NCI-H187 (cell line): ENCODE results near the gene MAN1A1.

Experiments used
- DNase-seq, 2 experiments: peaks; one replicate each; lab custom pipeline; 2025; lab: John Stamatoyannopoulos, UW

Gene MAN1A1

DNA sequence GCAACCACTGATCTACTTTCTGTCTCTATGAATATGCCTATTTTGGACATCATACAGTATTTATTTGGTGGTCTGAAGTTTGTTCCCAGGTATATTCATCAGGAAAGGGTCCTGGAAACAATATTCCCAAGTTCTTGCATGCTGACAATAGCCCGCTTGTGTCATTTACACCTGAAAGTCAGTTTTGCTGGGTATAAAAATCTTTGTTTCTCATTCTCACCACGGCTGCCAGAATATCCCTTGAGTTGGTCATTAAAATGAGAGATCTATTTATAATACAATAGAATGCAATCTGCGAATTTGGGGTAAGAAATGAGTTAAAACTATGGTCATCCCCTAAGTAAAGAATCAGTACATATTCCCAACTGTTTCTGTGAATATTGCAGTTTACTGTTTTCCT is 79.0 kb downstream of the MAN1A1 start:
- DNase-seq = no peak

DNA sequence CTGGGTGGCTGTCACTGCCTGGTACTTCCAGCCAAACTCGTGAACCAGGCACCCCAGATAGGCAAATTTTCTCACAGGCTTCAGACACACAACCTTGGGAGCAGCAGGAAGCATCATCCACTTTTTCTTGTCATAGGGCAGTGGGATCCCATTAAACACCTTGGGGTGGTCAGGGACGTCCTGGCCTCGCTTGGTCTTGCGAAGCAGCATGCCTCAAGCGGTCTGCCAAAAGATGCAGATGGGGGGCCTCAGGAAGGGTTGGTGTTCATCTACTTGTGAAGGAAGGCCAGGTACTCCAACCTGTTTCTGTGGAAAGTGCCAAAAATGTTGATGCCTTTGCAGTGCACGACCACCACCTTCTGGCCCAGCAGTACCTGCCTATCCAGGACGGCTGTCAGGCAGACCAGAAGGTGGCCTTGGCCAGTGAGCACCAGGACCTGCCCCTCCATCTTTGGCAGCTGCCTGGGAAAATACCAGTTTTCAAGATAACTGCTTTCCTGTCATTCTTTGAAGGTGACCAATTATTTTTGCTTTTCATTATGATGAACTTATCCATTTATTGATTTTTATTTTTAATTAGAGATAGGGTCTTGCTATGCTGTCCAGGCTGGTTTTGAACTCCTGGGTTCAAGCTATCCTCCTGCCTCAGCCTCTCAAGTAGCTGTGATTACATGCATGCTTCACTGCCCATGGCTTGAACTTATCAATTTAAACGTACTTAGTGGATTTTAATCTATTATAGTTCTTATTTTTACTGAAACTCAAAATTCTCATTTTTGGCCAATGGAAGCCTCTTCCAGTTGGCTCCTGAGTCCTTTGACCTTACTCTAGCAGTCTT is 80.1 kb downstream of the MAN1A1 start:
- DNase-seq = no peak

GRCh38 chr6:119267126-119267905 is 82.2 kb downstream of the MAN1A1 start:
- DNase-seq = no peak

GRCh38 chr6:119264854-119265397 is 84.6 kb downstream of the MAN1A1 start:
- DNase-seq = no peak

DNA sequence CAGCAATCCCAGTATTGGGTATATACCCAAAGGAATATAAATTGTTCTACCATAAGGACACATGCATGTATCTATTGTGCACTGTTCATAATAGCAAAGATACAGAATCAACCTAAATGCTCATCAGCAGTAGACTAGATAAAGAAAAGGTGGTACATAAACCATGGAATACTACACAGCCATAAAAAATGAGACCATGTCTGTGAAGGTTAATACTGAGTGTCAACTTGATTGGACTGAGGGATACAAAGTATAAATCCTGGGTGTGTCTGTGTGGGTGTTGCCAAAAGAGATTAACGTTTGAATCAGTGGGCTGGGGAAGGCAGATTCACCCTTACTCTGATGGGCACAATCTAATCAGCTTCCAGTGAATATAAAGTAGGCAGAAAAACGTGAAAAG is 86.9 kb downstream of the MAN1A1 start:
- DNase-seq = no peak

DNA sequence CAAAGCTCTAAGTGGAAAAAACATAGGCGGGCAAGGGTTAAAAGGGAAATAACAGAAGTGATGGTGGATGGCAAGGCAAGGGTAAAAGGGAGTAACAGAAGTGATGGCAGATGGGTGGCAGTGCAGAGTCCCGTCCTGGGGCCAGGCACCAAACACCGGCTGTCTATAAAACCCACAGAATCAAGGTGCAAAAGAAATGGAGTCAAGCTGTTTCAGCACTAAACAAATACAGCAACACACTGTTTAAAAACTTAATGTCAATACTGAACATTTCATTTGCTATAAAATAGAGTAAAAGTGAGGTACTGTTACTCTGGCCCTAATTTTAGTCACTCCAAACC is 87.6 kb downstream of the MAN1A1 start:
- no peak for DNase-seq

DNA sequence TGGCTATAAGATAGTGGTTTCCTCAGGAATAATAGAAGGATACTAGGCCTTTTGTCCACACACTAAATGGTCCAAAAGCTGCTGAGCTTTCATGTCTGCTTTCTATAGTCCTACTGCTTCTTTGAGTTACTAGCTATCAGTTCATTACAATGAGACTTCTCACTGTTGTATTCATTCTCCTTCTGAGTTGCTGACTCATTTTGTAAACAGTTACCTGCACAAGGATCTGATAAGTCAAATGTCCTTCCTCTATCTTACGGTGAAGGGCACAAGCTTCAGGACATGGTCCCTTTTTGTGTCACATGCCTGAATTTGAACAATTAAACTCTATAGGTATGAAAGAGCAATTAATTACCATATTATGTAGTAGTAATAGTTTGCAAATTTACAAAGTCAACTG is 90.5 kb downstream of the MAN1A1 start:
- no peak for DNase-seq

- no peak for DNase-seq
These were observed 91.8 kb downstream of the MAN1A1 start for GRCh38 chr6:119257726-119258125.

- DNase-seq = no peak
These were observed 92.5 kb downstream of the MAN1A1 start for GRCh38 chr6:119256978-119257462.

- DNase-seq = no peak
These were observed 93.2 kb downstream of the MAN1A1 start for GRCh38 chr6:119256392-119256791.

DNA sequence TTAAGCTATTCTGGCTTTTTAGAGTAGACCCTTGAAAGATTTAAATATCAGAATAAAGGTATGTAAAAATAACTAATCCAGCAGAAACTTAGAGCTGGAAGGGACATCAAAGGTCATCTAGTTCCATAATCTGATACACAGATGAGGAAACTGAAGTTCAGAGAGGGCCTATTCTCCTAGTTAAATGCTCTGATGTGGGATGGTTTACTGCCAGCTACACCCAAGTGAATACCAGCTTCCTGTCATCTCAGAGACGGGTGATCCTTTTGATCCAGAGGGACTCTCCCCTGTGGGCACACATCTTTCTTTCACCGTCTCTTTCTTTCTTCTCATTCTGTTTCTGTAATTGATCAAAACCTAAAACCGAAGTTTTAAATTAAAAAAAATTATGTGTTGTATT is 94.1 kb downstream of the MAN1A1 start:
- no peak for DNase-seq

DNA sequence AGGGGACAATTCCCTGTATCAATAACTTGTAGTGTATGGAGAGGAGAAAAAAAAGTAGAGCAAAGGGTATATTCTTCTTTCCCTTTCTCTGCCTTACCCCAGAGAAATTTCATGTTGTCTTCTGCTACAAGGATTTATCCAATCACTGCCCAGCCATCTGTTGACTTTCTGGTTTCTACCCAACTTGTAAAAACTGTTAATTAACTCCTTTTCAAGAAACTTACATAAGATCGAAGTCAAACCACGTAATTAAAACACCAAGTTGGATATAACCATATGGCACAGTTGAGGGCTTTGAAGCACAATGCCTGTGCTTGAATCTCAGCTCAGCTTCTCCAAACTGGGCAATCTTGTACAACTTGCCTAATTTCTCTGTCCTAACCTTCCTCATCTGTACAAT is 99.5 kb downstream of the MAN1A1 start:
- DNase-seq = no peak

GRCh38 chr6:119249319-119249718 is 100.2 kb downstream of the MAN1A1 start:
- DNase-seq = no peak

DNA sequence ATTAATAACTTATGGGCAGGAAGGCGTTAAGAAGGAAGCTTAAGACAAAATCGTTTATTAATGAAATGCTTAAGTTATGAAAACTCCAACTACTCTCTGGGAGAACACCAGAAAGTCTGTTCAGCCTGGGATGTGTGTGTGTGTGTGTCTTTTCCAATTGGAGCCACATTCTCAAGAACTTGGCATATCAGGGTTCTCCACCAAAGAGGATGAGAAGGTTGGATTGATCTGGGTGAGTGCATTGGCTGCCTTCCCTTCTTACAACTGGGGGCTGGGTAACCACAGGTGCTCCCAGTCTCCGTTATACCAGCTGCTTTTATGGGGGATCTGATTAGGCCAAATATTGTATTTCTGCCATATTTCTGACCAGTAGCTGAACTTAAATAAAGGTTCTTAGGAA is 102.1 kb downstream of the MAN1A1 start:
- no peak for DNase-seq

DNA sequence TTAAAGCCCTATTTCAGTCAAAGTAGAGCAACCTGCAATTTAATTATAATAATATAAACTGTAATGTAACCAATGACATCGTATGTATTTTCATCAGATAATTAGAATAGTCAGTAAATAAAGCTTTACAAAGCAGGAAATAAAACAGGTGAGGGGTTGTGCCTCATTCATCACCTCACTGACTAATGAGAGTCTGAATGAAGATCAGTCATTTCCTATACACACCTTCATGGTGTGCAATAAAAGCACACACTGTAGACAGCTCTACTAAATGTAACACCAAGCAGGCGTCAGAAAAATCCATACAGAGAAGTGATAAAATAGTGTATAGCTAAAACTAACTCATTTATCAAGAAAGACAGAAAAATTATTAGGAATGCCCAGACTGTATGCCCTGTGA is 105.9 kb downstream of the MAN1A1 start:
- no peak for DNase-seq

DNA sequence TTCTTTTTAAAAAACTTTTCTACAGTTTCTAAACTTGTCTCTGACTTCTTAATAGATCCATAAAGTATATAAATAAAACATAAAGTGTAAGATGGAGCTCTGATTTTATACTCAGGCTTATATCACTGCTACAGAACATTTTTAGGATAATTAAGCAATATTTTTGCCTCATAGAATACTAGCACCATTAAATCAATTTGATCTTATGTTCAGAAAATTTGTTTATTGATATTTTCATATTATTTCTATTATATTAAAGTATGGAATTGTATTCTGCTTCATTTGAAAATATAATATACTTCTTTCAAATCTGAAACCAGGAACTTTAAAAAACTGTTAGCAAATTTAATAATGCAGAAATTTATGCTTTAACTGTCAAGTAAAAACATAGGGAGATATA is 106.5 kb downstream of the MAN1A1 start:
- DNase-seq = no peak

GRCh38 chr6:119241540-119242309 is 107.8 kb downstream of the MAN1A1 start:
- no peak for DNase-seq

GRCh38 chr6:119241111-119241465 is 108.5 kb downstream of the MAN1A1 start:
- no peak for DNase-seq

GRCh38 chr6:119240257-119241110 is 109.1 kb downstream of the MAN1A1 start:
- DNase-seq = no peak

GRCh38 chr6:119237177-119237715 is 112.3 kb downstream of the MAN1A1 start:
- DNase-seq = no peak

DNA sequence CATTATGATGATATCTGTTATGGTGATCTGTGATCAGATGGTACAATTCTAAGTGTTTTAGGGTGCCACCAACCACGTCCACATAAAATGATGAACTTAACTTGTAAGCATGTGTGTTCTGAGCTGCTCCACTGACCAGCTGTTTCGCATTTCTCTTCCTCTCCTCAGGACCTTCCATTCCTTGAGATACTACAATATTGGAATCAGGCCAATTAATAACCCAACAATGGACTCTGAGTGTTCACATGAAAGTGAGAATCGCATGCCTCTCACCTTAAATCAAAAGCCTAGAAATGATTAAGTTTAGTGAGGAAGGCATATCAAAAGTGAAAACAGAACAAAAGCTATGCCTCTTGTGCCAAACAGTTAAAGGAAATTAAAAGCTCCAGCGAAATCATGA is 114.6 kb downstream of the MAN1A1 start:
- no peak for DNase-seq
